ENCODE data around the gene SLC6A6. TPM values are rescaled to one million over a fixed set of nuclear protein-coding genes. Genes with fewer than 3 reads are reported as not detected.

Gene SLC6A6
- total RNA-seq, 2 experiments from 2014 or later: 27.8 to 31.2 TPM

GRCh38 chr3:14361068-14361677, 41.2 kb upstream of the SLC6A6 start:
- H3K4me3 ChIP-seq (ENCODE audit: low read length): no peak overlapping the region
- H3K36me3 ChIP-seq (ENCODE audit: insufficient read depth, low read length): no peaks in the 10 kb centered on the region
- ATAC-seq (ENCODE audit: poor library complexity): no peak
- intact Hi-C loops (cut with DNase I, micrococcal nuclease): no loop called here
- H3K27me3 Mint-ChIP-seq: no peaks in the 10 kb centered on the region
- H3K9me3 ChIP-seq (ENCODE audit: control insufficient read depth in 1 of 2, insufficient read depth in 1 of 2, low read length in 2 of 2): no peaks in the 10 kb centered on the region
- no peak overlapping the region for H3K27ac ChIP-seq (ENCODE audit: low read depth in 1 of 2, low read length in 2 of 2)
- ChIA-PET CTCF (no interaction called here), POLR2A (no interaction called here)
- no peaks in the 10 kb centered on the region for H3K36me3 Mint-ChIP-seq (ENCODE audit: low read depth)
- H3K27me3 ChIP-seq (ENCODE audit: control insufficient read depth in 1 of 2, insufficient read depth in 2 of 2, low read length in 2 of 2): no peaks in the 10 kb centered on the region
- H3K4me1 Mint-ChIP-seq (ENCODE audit: low read depth): no peaks in the 10 kb centered on the region
- H3K4me1 ChIP-seq (ENCODE audit: insufficient read depth, low read length): no peaks in the 10 kb centered on the region
- no peak overlapping the region for H3K4me3 Mint-ChIP-seq
- DNase-seq: no peak
- H3K27ac Mint-ChIP-seq: no peak overlapping the region
- no peaks in the 10 kb centered on the region for H3K9me3 Mint-ChIP-seq
- TF ChIP-seq CTCF (IDR thresholded peaks at IDR 0.05): no peak

- CTCF ChIA-PET: no interaction called here
- Mint-ChIP-seq H3K4me1 (ENCODE audit: low read depth) (no peaks in the 10 kb centered on the region), H3K36me3 (ENCODE audit: low read depth) (no peaks in the 10 kb centered on the region), H3K27me3 (no peaks in the 10 kb centered on the region), H3K9me3 (no peaks in the 10 kb centered on the region), H3K4me3 (no peak overlapping the region), H3K27ac (no peak overlapping the region)
- DNase-seq (no peak), ATAC-seq (ENCODE audit: poor library complexity) (no peak)
- H3K4me1 ChIP-seq (ENCODE audit: insufficient read depth, low read length): no peaks in the 10 kb centered on the region
- no peak overlapping the region for H3K27ac ChIP-seq (ENCODE audit: low read depth in 1 of 2, low read length in 2 of 2)
- POLR2A ChIA-PET: no interaction called here
- H3K36me3 ChIP-seq (ENCODE audit: insufficient read depth, low read length): no peaks in the 10 kb centered on the region
- TF ChIP-seq CTCF (IDR thresholded peaks at IDR 0.05): no peak
- H3K4me3 ChIP-seq (ENCODE audit: low read length): no peak overlapping the region
- intact Hi-C loops (cut with DNase I, micrococcal nuclease): no loop called here
- H3K27me3 ChIP-seq (ENCODE audit: control insufficient read depth in 1 of 2, insufficient read depth in 2 of 2, low read length in 2 of 2): no peaks in the 10 kb centered on the region
- H3K9me3 ChIP-seq (ENCODE audit: control insufficient read depth in 1 of 2, insufficient read depth in 1 of 2, low read length in 2 of 2): no peaks in the 10 kb centered on the region
These were observed 39.5 kb upstream of the SLC6A6 start for GRCh38 chr3:14362890-14363289.

GRCh38 chr3:14363379-14363778, 39.0 kb upstream of the SLC6A6 start:
- ATAC-seq (ENCODE audit: poor library complexity) (no peak), DNase-seq (no peak)
- H3K4me3 ChIP-seq (ENCODE audit: low read length): no peak overlapping the region
- Mint-ChIP-seq H3K4me1 (ENCODE audit: low read depth) (no peaks in the 10 kb centered on the region), H3K36me3 (ENCODE audit: low read depth) (no peaks in the 10 kb centered on the region), H3K4me3 (no peak overlapping the region), H3K27me3 (no peaks in the 10 kb centered on the region), H3K27ac (no peak overlapping the region), H3K9me3 (no peaks in the 10 kb centered on the region)
- ChIA-PET CTCF (no interaction called here), POLR2A (no interaction called here)
- H3K9me3 ChIP-seq (ENCODE audit: control insufficient read depth in 1 of 2, insufficient read depth in 1 of 2, low read length in 2 of 2): no peaks in the 10 kb centered on the region
- no peaks in the 10 kb centered on the region for H3K4me1 ChIP-seq (ENCODE audit: insufficient read depth, low read length)
- H3K27me3 ChIP-seq (ENCODE audit: control insufficient read depth in 1 of 2, insufficient read depth in 2 of 2, low read length in 2 of 2): no peaks in the 10 kb centered on the region
- no peaks in the 10 kb centered on the region for H3K36me3 ChIP-seq (ENCODE audit: insufficient read depth, low read length)
- no peak overlapping the region for H3K27ac ChIP-seq (ENCODE audit: low read depth in 1 of 2, low read length in 2 of 2)
- no peak for TF ChIP-seq CTCF (IDR thresholded peaks at IDR 0.05)
- intact Hi-C loops (cut with DNase I, micrococcal nuclease): no loop called here

Measured in CD4-positive, alpha-beta T cell (primary cell).